Progenitor cell of endocrine pancreas (in vitro differentiated cells): ENCODE results near the gene AK2. TPM values are rescaled to one million over a fixed set of nuclear protein-coding genes. Genes with fewer than 3 reads are reported as not detected.

Source experiments
- DNase-seq: peaks from one replicate; pipeline ENCODE4 v3.0.0; 2021; ENCODE audit warnings: low spot score; ENCODE audit not compliant: unreplicated experiment
- H3K27ac Mint-ChIP-seq: 2 replicates; pipeline ENCODE4 v1.8.0; 2021; ENCODE audit warnings: mild to moderate bottlenecking, moderate library complexity, mixed read lengths
- H3K27me3 Mint-ChIP-seq: 2 replicates; pipeline ENCODE4 v1.8.0; 2021; ENCODE audit warnings: mixed read lengths
- H3K36me3 Mint-ChIP-seq: 2 replicates; pipeline ENCODE4 v1.8.0; 2022; ENCODE audit warnings: mixed read lengths; ENCODE audit not compliant: insufficient read depth
- H3K4me1 Mint-ChIP-seq: 2 replicates; pipeline ENCODE4 v1.8.0; 2021; ENCODE audit warnings: low read depth, mixed read lengths
- H3K4me3 Mint-ChIP-seq: 2 replicates; pipeline ENCODE4 v1.8.0; 2021; ENCODE audit warnings: low read depth, mild to moderate bottlenecking, moderate library complexity, mixed read lengths
- H3K9me3 Mint-ChIP-seq: 2 replicates; pipeline ENCODE4 v1.8.0; 2021; ENCODE audit warnings: low read depth, mixed read lengths
- CTCF ChIP-seq: fragments of 200-600 bp; sonication (generic); IDR thresholded peaks from one replicate; pipeline ENCODE4 v1.5.0; 2021; ENCODE audit warnings: antibody characterized with exemption, mild to moderate bottlenecking; ENCODE audit not compliant: unreplicated experiment
- total RNA-seq: library from RNA; stranded (reverse); gene quantifications from 2 replicates; pipeline ENCODE4 v1.2.1, GENCODE V29; 2021

Gene AK2
- total RNA-seq, 1 donor from 2014 or later: 116 TPM

DNA sequence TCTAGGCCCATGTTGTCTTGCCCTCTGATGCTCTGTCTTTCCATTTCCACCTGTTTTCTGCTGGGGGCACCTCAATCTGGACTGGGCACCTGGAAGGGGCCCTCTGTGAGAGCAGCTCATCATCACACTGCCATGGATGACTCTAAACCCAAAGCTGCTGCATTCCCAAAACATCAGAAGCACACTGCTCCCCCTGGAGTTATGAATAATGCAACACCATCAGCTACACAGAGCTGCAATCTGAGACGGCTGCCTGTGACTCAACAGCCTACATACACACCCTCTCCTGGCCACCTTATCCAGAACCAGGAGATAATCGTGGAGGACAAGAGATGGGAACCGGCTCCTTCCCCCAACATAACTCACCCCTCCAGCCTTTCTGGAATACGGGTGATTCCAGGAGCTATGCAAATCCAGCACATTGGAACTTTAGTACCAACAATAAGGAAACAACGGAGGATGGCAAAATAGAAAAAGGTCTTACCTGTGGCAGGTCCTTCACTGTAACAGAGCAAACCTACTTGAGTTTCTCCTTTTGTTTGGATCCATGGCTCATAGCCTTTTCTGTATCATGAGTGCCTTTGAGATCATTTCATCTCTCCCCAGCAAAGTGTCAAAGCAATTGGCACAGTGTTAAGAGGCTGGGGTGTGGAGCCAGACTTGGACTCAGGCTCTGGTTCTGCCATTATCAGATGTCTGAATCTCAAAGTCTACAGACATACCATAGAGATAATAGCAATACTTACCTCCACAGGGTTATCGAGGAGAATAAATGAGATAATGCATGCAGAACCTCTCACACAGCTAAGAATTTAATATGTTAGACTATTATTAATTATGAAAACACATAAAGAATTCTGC, 29.3 kb downstream of the AK2 start:
- Mint-ChIP-seq H3K4me3 (no peak overlapping the region), H3K4me1 (peaks cover 38% of the 10 kb centered on the region), H3K27ac (peak overlapping the region; percentile 29), H3K9me3 (no peaks in the 10 kb centered on the region), H3K27me3 (no peaks in the 10 kb centered on the region), H3K36me3 (peaks cover 19% of the 10 kb centered on the region)
- TF ChIP-seq CTCF: peak; percentile 44
- no peak for DNase-seq

GRCh38 chr1:33005838-33006421, 30.8 kb downstream of the AK2 start:
- peaks cover 11% of the 10 kb centered on the region for H3K36me3 Mint-ChIP-seq
- H3K9me3 Mint-ChIP-seq: no peaks in the 10 kb centered on the region
- peaks cover 40% of the 10 kb centered on the region for H3K4me1 Mint-ChIP-seq
- no peak for DNase-seq
- H3K4me3 Mint-ChIP-seq: no peak overlapping the region
- H3K27ac Mint-ChIP-seq: no peak overlapping the region
- TF ChIP-seq CTCF: no peak
- H3K27me3 Mint-ChIP-seq: no peaks in the 10 kb centered on the region

DNA sequence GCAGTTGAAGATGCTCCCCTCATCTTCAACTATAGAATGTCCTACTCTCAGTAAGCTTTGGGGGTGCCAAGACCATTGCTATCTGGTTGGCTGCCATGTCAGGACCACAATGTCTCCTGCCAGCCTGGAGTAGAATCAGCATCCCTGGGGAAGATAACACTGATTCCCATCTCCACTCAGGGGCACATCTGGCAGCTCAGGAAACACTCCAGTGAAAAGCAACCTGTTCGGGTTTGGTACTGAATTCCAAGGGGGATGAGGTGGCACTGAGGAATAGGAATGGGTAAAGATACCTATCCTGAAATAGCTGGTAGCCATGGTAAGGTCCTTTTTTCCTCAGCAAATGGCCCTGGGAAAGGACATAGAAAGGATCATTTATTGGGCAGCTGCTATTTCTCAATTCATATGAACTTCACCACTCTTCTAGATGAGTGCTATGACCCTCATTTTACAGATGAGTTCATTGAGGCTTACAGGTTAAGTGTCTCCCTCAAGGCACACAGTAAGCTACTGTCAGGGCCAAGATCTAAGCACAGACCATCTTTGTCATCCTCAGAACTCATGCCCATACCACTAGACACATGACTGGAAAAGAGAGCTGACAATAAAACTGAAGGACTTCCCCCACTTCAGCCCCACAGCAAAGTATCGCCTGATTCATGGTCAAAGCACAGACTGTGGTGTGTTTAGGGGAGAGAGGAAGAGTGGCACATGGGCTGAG, 31.4 kb downstream of the AK2 start:
- DNase-seq: no peak
- H3K27ac Mint-ChIP-seq: no peak overlapping the region
- no peaks in the 10 kb centered on the region for H3K9me3 Mint-ChIP-seq
- no peak overlapping the region for H3K4me3 Mint-ChIP-seq
- H3K4me1 Mint-ChIP-seq: peaks cover 38% of the 10 kb centered on the region
- peaks cover 11% of the 10 kb centered on the region for H3K36me3 Mint-ChIP-seq
- no peaks in the 10 kb centered on the region for H3K27me3 Mint-ChIP-seq
- TF ChIP-seq CTCF: no peak

GRCh38 chr1:33004613-33005012, 32.1 kb downstream of the AK2 start:
- no peak overlapping the region for H3K27ac Mint-ChIP-seq
- no peaks in the 10 kb centered on the region for H3K9me3 Mint-ChIP-seq
- no peak for DNase-seq
- H3K27me3 Mint-ChIP-seq: no peaks in the 10 kb centered on the region
- H3K4me1 Mint-ChIP-seq: peaks cover 32% of the 10 kb centered on the region
- peaks cover 11% of the 10 kb centered on the region for H3K36me3 Mint-ChIP-seq
- no peak for TF ChIP-seq CTCF
- no peak overlapping the region for H3K4me3 Mint-ChIP-seq

GRCh38 chr1:33003657-33004056, 33.0 kb downstream of the AK2 start:
- Mint-ChIP-seq H3K4me3 (no peak overlapping the region), H3K27me3 (no peaks in the 10 kb centered on the region), H3K36me3 (peaks cover 9% of the 10 kb centered on the region), H3K27ac (no peak overlapping the region), H3K4me1 (peaks cover 23% of the 10 kb centered on the region), H3K9me3 (no peaks in the 10 kb centered on the region)
- no peak for DNase-seq
- no peak for TF ChIP-seq CTCF
